Calu3 (cell line): ENCODE measurements around the gene METTL9. TPM values are rescaled to one million over a fixed set of nuclear protein-coding genes. Genes with fewer than 3 reads are reported as not detected.

Source experiments
- BruUV-seq: library from RNA; stranded (reverse); fragments of 400-500 nt; replicated peaks from 2 replicates; lab custom pipeline; 2021; lab: Mats Ljungman, UMichigan
- CTCF ChIA-PET: fragments of 300-600 bp; sonication (Branson Sonifier 250); formaldehyde crosslinking; loops from one replicate; lab custom pipeline; 2022; ENCODE audit warnings: antibody characterized with exemption; lab: Charles Lee
- DNase-seq: peaks from one replicate; pipeline ENCODE4 v3.0.0; 2022
- H3K27ac Mint-ChIP-seq: one replicate; pipeline ENCODE4 v1.8.0; 2022; ENCODE audit warnings: mixed read lengths; ENCODE audit not compliant: unreplicated experiment
- H3K27me3 Mint-ChIP-seq: one replicate; pipeline ENCODE4 v1.8.0; 2022; ENCODE audit warnings: mixed read lengths; ENCODE audit not compliant: unreplicated experiment
- H3K36me3 Mint-ChIP-seq: one replicate; pipeline ENCODE4 v1.8.0; 2022; ENCODE audit warnings: mild to moderate bottlenecking, moderate library complexity, mixed read lengths; ENCODE audit not compliant: insufficient read depth, unreplicated experiment
- H3K4me1 Mint-ChIP-seq: one replicate; pipeline ENCODE4 v1.8.0; 2022; ENCODE audit warnings: mild to moderate bottlenecking, low read depth, mixed read lengths; ENCODE audit not compliant: unreplicated experiment
- H3K4me3 Mint-ChIP-seq: one replicate; pipeline ENCODE4 v1.8.0; 2022; ENCODE audit warnings: mild to moderate bottlenecking, low read depth, moderate library complexity, mixed read lengths; ENCODE audit not compliant: unreplicated experiment
- H3K9me3 Mint-ChIP-seq: one replicate; pipeline ENCODE4 v1.8.0; 2022; ENCODE audit warnings: low read depth, mixed read lengths; ENCODE audit not compliant: unreplicated experiment
- intact Hi-C: fragments of 100-400 bp; cut with micrococcal nuclease; formaldehyde crosslinking; loops from one replicate; pipeline ENCODE4 v1.10.0; 2022; ENCODE audit not compliant: unreplicated experiment
- total RNA-seq: library from RNA; stranded (reverse); gene quantifications from 2 replicates; pipeline ENCODE4 v1.2.3, GENCODE V29; 2022
- TF ChIP-seq, protein P1 (sequence below): fragments of 200-600 bp; IDR thresholded peaks from one replicate; pipeline ENCODE4 v1.8.0; 2022; ENCODE audit warnings: antibody characterized with exemption; ENCODE audit not compliant: unreplicated experiment

Gene METTL9
- total RNA-seq, 1 experiment from 2014 or later: 109 TPM

DNA sequence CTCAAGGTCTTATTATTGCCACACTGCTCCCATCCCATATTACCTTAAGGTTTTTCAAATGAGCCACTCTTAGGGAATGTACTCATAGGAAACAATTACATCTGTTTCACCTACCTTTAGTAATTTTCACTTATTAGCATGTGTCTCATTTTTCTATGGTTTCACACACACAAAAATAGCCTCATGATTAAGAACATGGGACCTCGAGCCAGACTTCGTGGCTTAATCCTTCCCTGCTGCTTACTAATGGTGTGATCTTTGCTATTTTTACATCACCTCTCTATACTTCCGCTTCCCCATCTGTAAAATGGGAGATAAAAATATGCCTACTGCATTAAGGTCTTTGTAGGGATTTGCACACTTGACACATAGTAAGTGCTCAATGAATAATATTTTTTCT, 102.9 kb downstream of the METTL9 start:
- Mint-ChIP-seq H3K4me3 (no peak overlapping the region), H3K4me1 (peaks cover 9% of the 10 kb centered on the region), H3K27me3 (peaks cover 8% of the 10 kb centered on the region), H3K27ac (no peak overlapping the region), H3K36me3 (no peaks in the 10 kb centered on the region), H3K9me3 (no peaks in the 10 kb centered on the region)
- no TSS peak for BruUV-seq
- TF ChIP-seq, protein P1, sequence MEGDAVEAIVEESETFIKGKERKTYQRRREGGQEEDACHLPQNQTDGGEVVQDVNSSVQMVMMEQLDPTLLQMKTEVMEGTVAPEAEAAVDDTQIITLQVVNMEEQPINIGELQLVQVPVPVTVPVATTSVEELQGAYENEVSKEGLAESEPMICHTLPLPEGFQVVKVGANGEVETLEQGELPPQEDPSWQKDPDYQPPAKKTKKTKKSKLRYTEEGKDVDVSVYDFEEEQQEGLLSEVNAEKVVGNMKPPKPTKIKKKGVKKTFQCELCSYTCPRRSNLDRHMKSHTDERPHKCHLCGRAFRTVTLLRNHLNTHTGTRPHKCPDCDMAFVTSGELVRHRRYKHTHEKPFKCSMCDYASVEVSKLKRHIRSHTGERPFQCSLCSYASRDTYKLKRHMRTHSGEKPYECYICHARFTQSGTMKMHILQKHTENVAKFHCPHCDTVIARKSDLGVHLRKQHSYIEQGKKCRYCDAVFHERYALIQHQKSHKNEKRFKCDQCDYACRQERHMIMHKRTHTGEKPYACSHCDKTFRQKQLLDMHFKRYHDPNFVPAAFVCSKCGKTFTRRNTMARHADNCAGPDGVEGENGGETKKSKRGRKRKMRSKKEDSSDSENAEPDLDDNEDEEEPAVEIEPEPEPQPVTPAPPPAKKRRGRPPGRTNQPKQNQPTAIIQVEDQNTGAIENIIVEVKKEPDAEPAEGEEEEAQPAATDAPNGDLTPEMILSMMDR: no peak
- DNase-seq: no peak
- CTCF ChIA-PET: no interaction called here
- intact Hi-C loops: no loop called here

DNA sequence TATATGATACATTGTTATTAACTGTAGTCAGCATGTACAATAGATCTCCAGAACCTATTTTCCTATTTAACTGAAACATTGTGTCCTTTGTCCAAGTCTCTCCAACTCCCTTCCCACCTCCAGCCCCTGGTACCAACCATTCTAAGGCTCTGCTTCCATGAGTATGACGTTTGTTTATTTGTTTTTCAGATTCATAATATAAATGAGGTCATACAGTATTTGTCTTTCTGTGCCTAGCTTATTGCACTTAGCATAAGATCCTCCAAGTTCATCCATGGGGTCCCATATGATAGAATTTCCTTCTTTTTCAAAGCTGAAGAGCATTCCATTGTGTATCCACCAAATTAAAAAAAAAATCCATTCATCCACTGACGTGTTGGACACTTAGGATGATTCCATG, 103.8 kb downstream of the METTL9 start:
- TF ChIP-seq, protein P1: no peak
- CTCF ChIA-PET: interaction anchor here (0.6 kb wide), 1 partner anchor 488 kb away, joined by 5 read pairs; no protein-coding TSS in a partner anchor
- Mint-ChIP-seq H3K27ac (no peak overlapping the region), H3K36me3 (no peaks in the 10 kb centered on the region), H3K27me3 (peaks cover 8% of the 10 kb centered on the region), H3K9me3 (no peaks in the 10 kb centered on the region), H3K4me1 (peaks cover 9% of the 10 kb centered on the region), H3K4me3 (no peak overlapping the region)
- no peak for DNase-seq
- intact Hi-C loops: no loop called here
- no TSS peak for BruUV-seq

- H3K4me1 Mint-ChIP-seq: peaks cover 9% of the 10 kb centered on the region
- no peak overlapping the region for H3K27ac Mint-ChIP-seq
- no peaks in the 10 kb centered on the region for H3K36me3 Mint-ChIP-seq
- CTCF ChIA-PET: no interaction called here
- H3K27me3 Mint-ChIP-seq: peaks cover 8% of the 10 kb centered on the region
- TF ChIP-seq, protein P1: no peak
- intact Hi-C loops: no loop called here
- no TSS peak for BruUV-seq
- H3K4me3 Mint-ChIP-seq: no peak overlapping the region
- DNase-seq: no peak
- H3K9me3 Mint-ChIP-seq: no peaks in the 10 kb centered on the region
Observed at GRCh38 chr16:21703589-21704174, 104.3 kb downstream of the METTL9 start.

DNA sequence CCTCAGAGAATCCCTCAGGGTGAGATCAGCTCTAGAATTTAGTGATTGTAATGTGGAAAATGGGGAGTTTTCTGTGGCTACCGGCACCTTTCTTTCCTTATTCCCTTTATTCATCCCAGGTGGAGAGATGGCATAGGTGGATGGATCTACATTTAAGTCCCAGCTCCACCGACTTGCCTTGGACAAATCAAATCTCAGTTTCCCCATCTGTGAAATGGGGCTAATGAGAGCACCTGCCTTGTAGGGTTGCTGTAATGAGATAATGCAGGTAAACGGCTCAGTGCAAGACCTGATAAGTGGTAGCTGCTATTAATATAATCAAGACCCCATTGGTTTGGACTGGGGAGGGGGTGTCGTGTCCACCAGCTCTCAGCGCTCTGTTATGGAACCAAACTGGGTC, 104.9 kb downstream of the METTL9 start:
- intact Hi-C loops: no loop called here
- Mint-ChIP-seq H3K27me3 (peaks cover 8% of the 10 kb centered on the region), H3K4me1 (peaks cover 9% of the 10 kb centered on the region), H3K36me3 (no peaks in the 10 kb centered on the region), H3K9me3 (no peaks in the 10 kb centered on the region), H3K4me3 (no peak overlapping the region), H3K27ac (no peak overlapping the region)
- CTCF ChIA-PET: no interaction called here
- no peak for DNase-seq
- BruUV-seq: no TSS peak
- TF ChIP-seq, protein P1: no peak
